ENCODE results near the gene SLC35F3. TPM values are rescaled to one million over a fixed set of nuclear protein-coding genes. Genes with fewer than 3 reads are reported as not detected.
A peak's percentile ranks its signal among the peaks of the same experiment; 100 is the strongest.
"Not testable (repeated sequence)": the region's sequence is repeated elsewhere in the genome, so short reads cannot be mapped to it uniquely, and the experiment has no call there.

The SLC35F3 gene
- total and polyA plus RNA-seq, 3 experiments from 2014 or later, result 0.21 to 7.8 (median 6.9) TPM

DNA sequence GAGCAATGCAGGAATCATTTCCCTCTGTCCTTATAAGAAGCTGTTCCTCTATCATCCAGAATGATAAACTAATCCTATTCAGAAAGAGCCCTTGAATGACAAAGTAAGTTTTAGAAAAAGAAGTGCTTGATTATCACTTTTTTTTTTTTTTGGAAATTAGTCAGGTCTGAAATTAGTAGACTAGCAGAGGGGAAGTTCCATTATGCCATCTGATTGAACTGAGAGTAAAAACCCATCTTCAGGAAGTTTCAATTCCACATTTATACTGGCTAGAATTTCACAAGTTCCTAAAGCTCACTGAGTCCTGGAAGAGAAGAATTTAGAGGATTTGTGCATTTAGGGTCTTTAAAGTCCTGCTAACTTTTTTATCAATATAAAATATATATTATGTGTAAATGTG lies 340.0 kb downstream of the SLC35F3 start:
- ChIA-PET CTCF (no interaction called here), POLR2A (no interaction called here)
- H3K9me3 Mint-ChIP-seq, result peaks cover 0 to 9% (median 8%) of the 10 kb centered on the region in 5 donors
- H3K4me3 ChIP-seq (ENCODE audit: low read length), result no peak overlapping the region
- no peak overlapping the region for H3K27ac Mint-ChIP-seq
- no peaks in the 10 kb centered on the region for H3K36me3 ChIP-seq (ENCODE audit: insufficient read depth, low read length)
- peaks cover 6 to 13% (median 10%) of the 10 kb centered on the region in 3 donors for H3K4me1 Mint-ChIP-seq
- H3K4me1 ChIP-seq (ENCODE audit: insufficient read depth, low read length), result no peaks in the 10 kb centered on the region
- H3K27me3 Mint-ChIP-seq, result peaks cover 7 to 38% of the 10 kb centered on the region in 2 donors
- H3K4me3 Mint-ChIP-seq, result no peak overlapping the region
- H3K27ac ChIP-seq (ENCODE audit: low read depth, low read length), result no peak overlapping the region
- DNase-seq, result no peak
- no peaks in the 10 kb centered on the region for H3K9me3 ChIP-seq (ENCODE audit: low read length)
- no peaks in the 10 kb centered on the region for H3K36me3 Mint-ChIP-seq
- no peaks in the 10 kb centered on the region for H3K27me3 ChIP-seq (ENCODE audit: insufficient read depth, low read length, poor library complexity, severe bottlenecking)

DNA sequence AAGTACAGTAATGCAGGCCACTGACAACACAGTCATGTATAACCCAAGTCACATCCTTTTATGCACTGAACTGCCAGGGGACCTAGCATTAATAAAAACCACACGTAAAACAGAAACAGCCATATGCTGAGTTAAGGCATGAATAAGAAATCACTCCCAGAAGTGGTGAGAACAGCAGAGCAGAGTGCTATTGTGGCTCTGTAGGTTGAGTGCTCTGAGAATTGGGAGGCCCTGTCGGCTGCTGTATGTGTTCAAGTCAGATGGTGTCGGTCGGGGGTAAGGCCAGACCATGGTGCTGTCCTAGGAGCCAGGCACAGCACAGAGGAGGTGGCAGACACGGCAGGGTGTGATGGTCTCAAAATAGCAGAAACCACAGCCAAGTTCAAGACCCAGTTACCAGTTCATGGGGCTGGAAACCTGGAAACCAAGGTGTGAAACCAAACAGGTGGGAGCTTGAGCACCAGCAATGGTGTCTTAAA lies 342.2 kb downstream of the SLC35F3 start:
- no peaks in the 10 kb centered on the region for H3K27me3 ChIP-seq (ENCODE audit: insufficient read depth, low read length, poor library complexity, severe bottlenecking)
- POLR2A ChIA-PET, result no interaction called here
- peaks cover 7 to 31% of the 10 kb centered on the region in 2 donors for H3K27me3 Mint-ChIP-seq
- peaks cover 6 to 13% (median 10%) of the 10 kb centered on the region in 3 donors for H3K4me1 Mint-ChIP-seq
- no peaks in the 10 kb centered on the region for H3K4me1 ChIP-seq (ENCODE audit: insufficient read depth, low read length)
- no peak for DNase-seq
- no peak overlapping the region for H3K27ac ChIP-seq (ENCODE audit: low read depth, low read length)
- H3K9me3 ChIP-seq (ENCODE audit: low read length), result no peaks in the 10 kb centered on the region
- no peaks in the 10 kb centered on the region for H3K36me3 Mint-ChIP-seq
- CTCF ChIA-PET, result no interaction called here
- peaks cover 0 to 9% (median 8%) of the 10 kb centered on the region in 5 donors for H3K9me3 Mint-ChIP-seq
- H3K4me3 Mint-ChIP-seq, result no peak overlapping the region
- H3K36me3 ChIP-seq (ENCODE audit: insufficient read depth, low read length), result no peaks in the 10 kb centered on the region
- no peak overlapping the region for H3K4me3 ChIP-seq (ENCODE audit: low read length)
- H3K27ac Mint-ChIP-seq, result no peak overlapping the region

DNA sequence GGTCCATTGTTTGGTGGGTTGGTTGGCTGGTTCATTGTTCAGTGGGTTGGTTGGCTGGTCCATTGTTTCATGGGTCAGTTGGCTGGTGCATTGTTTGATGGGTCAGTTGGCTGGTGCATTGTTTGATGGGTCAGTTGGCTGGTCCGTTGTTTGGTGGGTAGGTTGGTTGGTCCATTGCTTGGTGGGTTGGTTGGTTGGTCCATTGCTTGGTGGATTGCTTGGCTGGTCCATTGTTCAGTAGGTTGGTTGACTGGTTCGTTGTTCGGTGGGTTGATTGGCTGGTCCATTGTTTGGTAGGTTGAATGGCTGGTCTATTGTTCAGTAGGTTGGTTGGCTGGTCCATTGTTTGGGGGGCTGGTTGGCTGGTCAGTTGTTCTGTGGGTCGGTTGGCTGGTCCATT lies 343.3 kb downstream of the SLC35F3 start:
- H3K4me3 Mint-ChIP-seq; H3K4me1 ChIP-seq (ENCODE audit: insufficient read depth, low read length); H3K36me3 Mint-ChIP-seq; H3K9me3 ChIP-seq (ENCODE audit: low read length); H3K4me3 ChIP-seq (ENCODE audit: low read length); H3K27ac Mint-ChIP-seq; POLR2A ChIA-PET; DNase-seq; H3K9me3 Mint-ChIP-seq; CTCF ChIA-PET; H3K36me3 ChIP-seq (ENCODE audit: insufficient read depth, low read length); H3K27me3 ChIP-seq (ENCODE audit: insufficient read depth, low read length, poor library complexity, severe bottlenecking); H3K27ac ChIP-seq (ENCODE audit: low read depth, low read length): not testable (repeated sequence)
- Mint-ChIP-seq H3K27me3 (peaks cover 8 to 27% of the 10 kb centered on the region in 2 donors), H3K4me1 (peaks cover 6 to 13% (median 10%) of the 10 kb centered on the region in 3 donors)

DNA sequence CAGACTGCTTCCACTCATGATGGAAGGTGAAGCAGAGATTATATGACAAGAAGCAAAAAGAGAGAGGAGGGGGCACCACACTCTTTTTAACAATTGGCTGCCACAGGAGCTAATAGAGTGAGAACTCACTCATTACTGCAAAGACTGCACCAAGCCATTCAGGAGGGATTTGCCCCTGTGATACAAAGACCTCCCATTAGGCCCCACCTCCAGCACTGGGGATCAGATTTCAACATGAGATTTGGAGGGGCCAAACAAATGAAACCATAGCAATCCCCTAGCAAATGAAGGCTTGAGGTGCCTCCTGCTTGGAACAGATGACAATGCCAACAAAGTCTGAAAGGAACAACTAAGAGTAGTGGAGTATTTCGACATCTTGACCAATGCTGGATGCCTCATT lies 346.3 kb downstream of the SLC35F3 start:
- peaks cover 7 to 21% of the 10 kb centered on the region in 2 donors for H3K27me3 Mint-ChIP-seq
- H3K27ac ChIP-seq (ENCODE audit: low read depth, low read length), result no peak overlapping the region
- H3K27me3 ChIP-seq (ENCODE audit: insufficient read depth, low read length, poor library complexity, severe bottlenecking), result no peaks in the 10 kb centered on the region
- DNase-seq, result no peak
- no peaks in the 10 kb centered on the region for H3K4me1 ChIP-seq (ENCODE audit: insufficient read depth, low read length)
- H3K36me3 ChIP-seq (ENCODE audit: insufficient read depth, low read length), result no peaks in the 10 kb centered on the region
- H3K4me1 Mint-ChIP-seq, result peaks cover 6 to 13% (median 10%) of the 10 kb centered on the region in 3 donors
- H3K9me3 Mint-ChIP-seq, result peaks cover 0 to 11% (median 9%) of the 10 kb centered on the region in 5 donors
- H3K9me3 ChIP-seq (ENCODE audit: low read length), result no peaks in the 10 kb centered on the region
- no peak overlapping the region for H3K4me3 ChIP-seq (ENCODE audit: low read length)
- H3K36me3 Mint-ChIP-seq, result no peaks in the 10 kb centered on the region
- no peak overlapping the region for H3K27ac Mint-ChIP-seq
- ChIA-PET POLR2A (no interaction called here), CTCF (no interaction called here)
- no peak overlapping the region for H3K4me3 Mint-ChIP-seq

DNA sequence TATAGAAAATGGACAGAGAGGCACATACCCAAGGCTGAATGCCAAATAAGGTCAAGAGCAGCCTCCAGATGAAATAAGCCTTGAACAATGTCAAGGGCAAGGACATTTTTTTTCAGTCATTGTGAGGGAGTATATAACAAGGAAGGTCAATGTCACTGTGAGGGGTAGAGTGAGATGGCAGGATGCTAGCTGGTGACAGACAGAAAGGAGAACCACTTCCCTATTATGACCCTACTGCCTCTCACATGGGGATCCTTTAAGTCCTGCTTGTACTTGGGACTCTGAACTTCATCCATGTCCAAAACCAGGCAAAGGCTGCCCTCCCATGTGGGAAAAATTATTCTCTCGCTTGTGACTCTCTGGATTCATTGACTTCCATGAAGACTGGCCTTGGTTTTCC lies 349.3 kb downstream of the SLC35F3 start:
- Histone ChIP-seq H3K36me3 (ENCODE audit: insufficient read depth, low read length) (no peaks in the 10 kb centered on the region), H3K27me3 (ENCODE audit: insufficient read depth, low read length, poor library complexity, severe bottlenecking) (no peaks in the 10 kb centered on the region), H3K4me3 (ENCODE audit: low read length) (no peak overlapping the region), H3K4me1 (ENCODE audit: insufficient read depth, low read length) (no peaks in the 10 kb centered on the region), H3K9me3 (ENCODE audit: low read length) (no peaks in the 10 kb centered on the region), H3K27ac (ENCODE audit: low read depth, low read length) (no peak overlapping the region)
- ChIA-PET POLR2A (no interaction called here), CTCF (no interaction called here)
- H3K27ac Mint-ChIP-seq, result no peak overlapping the region
- no peak for DNase-seq
- H3K9me3 Mint-ChIP-seq, result peaks cover 2 to 16% (median 5%) of the 10 kb centered on the region in 5 donors
- no peaks in the 10 kb centered on the region for H3K4me1 Mint-ChIP-seq
- no peaks in the 10 kb centered on the region for H3K36me3 Mint-ChIP-seq
- H3K27me3 Mint-ChIP-seq, result peaks cover 4 to 20% of the 10 kb centered on the region in 2 donors
- H3K4me3 Mint-ChIP-seq, result no peak overlapping the region

DNA sequence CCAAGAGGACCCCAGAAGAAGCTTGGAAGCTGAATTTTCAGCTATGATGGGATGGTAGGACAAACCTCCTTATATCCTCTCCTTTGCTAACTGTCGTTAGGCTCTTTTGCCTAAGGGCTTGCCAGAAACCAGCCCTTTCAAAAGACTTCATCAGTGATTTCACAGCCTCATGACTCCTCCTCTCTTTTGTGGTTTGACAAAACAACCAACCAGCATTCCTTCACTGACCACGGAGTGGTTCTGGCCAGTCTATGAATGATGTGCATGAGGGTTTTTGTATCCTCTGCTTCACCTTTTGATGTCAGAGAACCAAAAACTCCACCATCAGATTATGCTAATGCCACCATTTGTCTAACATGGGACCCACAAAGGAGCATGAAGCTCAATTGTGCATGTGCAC lies 351.9 kb downstream of the SLC35F3 start:
- no peak overlapping the region for H3K4me3 ChIP-seq (ENCODE audit: low read length)
- DNase-seq, result no peak
- no peaks in the 10 kb centered on the region for H3K9me3 ChIP-seq (ENCODE audit: low read length)
- H3K27ac ChIP-seq (ENCODE audit: low read depth, low read length), result no peak overlapping the region
- Mint-ChIP-seq H3K4me1 (peaks cover 6 to 9% (median 8%) of the 10 kb centered on the region in 3 donors), H3K27me3 (peaks cover 4 to 30% of the 10 kb centered on the region in 2 donors), H3K27ac (peak overlapping the region in 1 of 8 donors; percentile 47), H3K4me3 (no peak overlapping the region), H3K9me3 (peaks cover 2 to 16% (median 5%) of the 10 kb centered on the region in 5 donors), H3K36me3 (no peaks in the 10 kb centered on the region)
- H3K36me3 ChIP-seq (ENCODE audit: insufficient read depth, low read length), result no peaks in the 10 kb centered on the region
- no peaks in the 10 kb centered on the region for H3K27me3 ChIP-seq (ENCODE audit: insufficient read depth, low read length, poor library complexity, severe bottlenecking)
- CTCF ChIA-PET, result no interaction called here
- POLR2A ChIA-PET, result no interaction called here
- H3K4me1 ChIP-seq (ENCODE audit: insufficient read depth, low read length), result no peaks in the 10 kb centered on the region

DNA sequence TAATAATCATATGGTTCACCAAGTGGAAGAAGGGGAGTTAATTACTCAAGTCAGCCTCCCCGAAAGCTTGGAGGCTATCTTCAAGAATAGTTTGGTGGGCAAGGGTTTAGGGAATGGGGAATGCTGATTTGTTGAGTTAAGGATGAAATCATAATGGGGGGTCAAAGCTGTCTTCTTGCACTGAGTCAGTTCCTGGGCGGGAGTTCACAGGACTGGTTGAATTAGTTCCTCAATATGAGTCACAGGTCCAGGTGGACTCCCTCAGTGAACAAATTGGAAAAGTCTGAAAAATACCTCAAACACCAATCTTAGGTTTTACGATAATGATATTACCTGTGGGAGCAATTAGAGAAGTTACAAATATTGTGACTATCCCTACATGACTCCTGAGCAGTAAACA lies 353.6 kb downstream of the SLC35F3 start:
- H3K27me3 ChIP-seq (ENCODE audit: insufficient read depth, low read length, poor library complexity, severe bottlenecking), result no peaks in the 10 kb centered on the region
- H3K4me3 ChIP-seq (ENCODE audit: low read length), result no peak overlapping the region
- no peak overlapping the region for H3K4me3 Mint-ChIP-seq
- ChIA-PET CTCF (no interaction called here), POLR2A (no interaction called here)
- peaks cover 6 to 9% (median 8%) of the 10 kb centered on the region in 3 donors for H3K4me1 Mint-ChIP-seq
- no peak overlapping the region for H3K27ac Mint-ChIP-seq
- H3K9me3 ChIP-seq (ENCODE audit: low read length), result no peaks in the 10 kb centered on the region
- no peak overlapping the region for H3K27ac ChIP-seq (ENCODE audit: low read depth, low read length)
- no peaks in the 10 kb centered on the region for H3K36me3 ChIP-seq (ENCODE audit: insufficient read depth, low read length)
- peaks cover 2 to 16% (median 5%) of the 10 kb centered on the region in 5 donors for H3K9me3 Mint-ChIP-seq
- H3K27me3 Mint-ChIP-seq, result peaks cover 4 to 30% of the 10 kb centered on the region in 2 donors
- no peaks in the 10 kb centered on the region for H3K4me1 ChIP-seq (ENCODE audit: insufficient read depth, low read length)
- no peaks in the 10 kb centered on the region for H3K36me3 Mint-ChIP-seq
- no peak for DNase-seq

DNA sequence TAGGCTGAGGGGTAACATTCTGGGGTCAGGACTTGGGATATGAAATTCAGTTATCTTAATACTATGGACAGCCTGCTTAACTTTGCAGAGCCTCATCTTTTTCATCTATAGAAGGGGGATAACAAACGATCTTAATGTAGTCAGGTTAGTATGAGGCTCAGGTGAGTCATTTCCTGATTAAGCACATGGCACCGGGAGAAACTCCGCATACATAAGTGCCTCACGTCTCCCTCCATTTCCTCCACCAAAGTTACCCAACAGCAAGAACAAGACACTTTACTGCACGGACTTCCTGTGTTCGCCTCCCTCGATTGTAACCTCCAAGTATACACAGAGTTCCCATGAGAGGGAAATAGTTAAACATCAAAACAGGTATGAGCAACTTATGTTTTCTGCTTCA lies 356.1 kb downstream of the SLC35F3 start:
- Histone ChIP-seq H3K4me1 (ENCODE audit: insufficient read depth, low read length) (no peaks in the 10 kb centered on the region), H3K27me3 (ENCODE audit: insufficient read depth, low read length, poor library complexity, severe bottlenecking) (no peaks in the 10 kb centered on the region), H3K36me3 (ENCODE audit: insufficient read depth, low read length) (no peaks in the 10 kb centered on the region), H3K9me3 (ENCODE audit: low read length) (no peaks in the 10 kb centered on the region), H3K4me3 (ENCODE audit: low read length) (no peak overlapping the region), H3K27ac (ENCODE audit: low read depth, low read length) (no peak overlapping the region)
- Mint-ChIP-seq H3K27ac (no peak overlapping the region), H3K27me3 (peaks cover 4 to 25% of the 10 kb centered on the region in 2 donors), H3K4me3 (no peak overlapping the region), H3K36me3 (no peaks in the 10 kb centered on the region), H3K9me3 (peaks cover 0 to 16% (median 5%) of the 10 kb centered on the region in 5 donors), H3K4me1 (peaks cover 6 to 9% (median 8%) of the 10 kb centered on the region in 3 donors)
- POLR2A ChIA-PET, result no interaction called here
- CTCF ChIA-PET, result no interaction called here
- no peak for DNase-seq

DNA sequence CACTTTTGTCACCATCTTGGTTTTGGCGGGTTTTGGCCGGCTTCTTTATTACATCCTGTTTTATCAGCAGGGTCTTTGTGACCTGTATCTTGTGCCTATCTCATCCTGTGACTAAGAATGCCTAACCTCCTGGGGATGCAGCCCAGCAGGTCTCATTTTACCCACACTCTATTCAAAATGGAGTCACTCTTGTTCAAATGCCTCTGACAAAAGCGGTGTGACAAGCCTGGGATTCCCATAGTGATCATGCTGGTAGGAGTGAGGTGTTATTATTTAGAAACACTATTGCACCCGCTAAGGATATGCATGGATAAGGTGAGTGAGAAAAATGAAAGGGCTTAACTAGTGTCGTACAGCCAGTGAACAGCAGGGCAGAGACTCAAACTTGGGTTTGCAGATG lies 357.1 kb downstream of the SLC35F3 start:
- Mint-ChIP-seq H3K4me1 (peaks cover 6 to 9% (median 8%) of the 10 kb centered on the region in 3 donors), H3K36me3 (peaks cover 0 to 2% (median 0%) of the 10 kb centered on the region in 3 donors), H3K27me3 (peaks cover 2 to 25% of the 10 kb centered on the region in 2 donors), H3K27ac (no peak overlapping the region), H3K4me3 (no peak overlapping the region), H3K9me3 (peaks cover 0 to 16% (median 5%) of the 10 kb centered on the region in 5 donors)
- no peak overlapping the region for H3K4me3 ChIP-seq (ENCODE audit: low read length)
- no peaks in the 10 kb centered on the region for H3K4me1 ChIP-seq (ENCODE audit: insufficient read depth, low read length)
- CTCF ChIA-PET, result no interaction called here
- H3K27ac ChIP-seq (ENCODE audit: low read depth, low read length), result no peak overlapping the region
- no peaks in the 10 kb centered on the region for H3K27me3 ChIP-seq (ENCODE audit: insufficient read depth, low read length, poor library complexity, severe bottlenecking)
- H3K36me3 ChIP-seq (ENCODE audit: insufficient read depth, low read length), result no peaks in the 10 kb centered on the region
- POLR2A ChIA-PET, result no interaction called here
- DNase-seq, result no peak
- H3K9me3 ChIP-seq (ENCODE audit: low read length), result no peaks in the 10 kb centered on the region
